Thymus (tissue), 14 donors: ENCODE data around the gene ATAT1. TPM values are rescaled to one million over a fixed set of nuclear protein-coding genes. Genes with fewer than 3 reads are reported as not detected.
"Not testable (repeated sequence)": the region's sequence is repeated elsewhere in the genome, so short reads cannot be mapped to it uniquely, and the experiment has no call there.

Experiments
- DNase-seq, 9 donors: peaks; one replicate each; pipeline ENCODE4 v3.0.0-alpha.2; 2013; ENCODE audit warnings: low spot score in 9 of 9, low read depth in 6 of 9, missing footprints in 1 of 9
- H3K27ac ChIP-seq, 2 donors: one replicate each; pipeline ENCODE4 v1.5.1; 2013; ENCODE audit warnings: control low read depth in 1 of 2, low read depth in 1 of 2, low read length in 1 of 2, mild to moderate bottlenecking in 1 of 2, moderate library complexity in 1 of 2
- H3K27me3 ChIP-seq, 2 donors: one replicate each; pipeline ENCODE4 v1.5.1; 2013; ENCODE audit warnings: low read length in 1 of 2; ENCODE audit not compliant: control insufficient read depth in 2 of 2, insufficient read depth in 1 of 2
- H3K36me3 ChIP-seq, 2 donors: one replicate each; pipeline ENCODE4 v1.5.1; 2013; ENCODE audit warnings: low read length in 1 of 2, mild to moderate bottlenecking in 1 of 2, moderate library complexity in 1 of 2; ENCODE audit not compliant: control insufficient read depth in 2 of 2, insufficient read depth in 2 of 2
- H3K4me1 ChIP-seq, 2 donors: one replicate each; pipeline ENCODE4 v1.5.1; 2013; ENCODE audit warnings: low read length in 2 of 2; ENCODE audit not compliant: control insufficient read depth in 2 of 2, insufficient read depth in 2 of 2
- H3K4me3 ChIP-seq, 2 donors: one replicate each; pipeline ENCODE4 v1.5.1; 2013; ENCODE audit warnings: low read length in 2 of 2, control low read depth in 1 of 2, mild to moderate bottlenecking in 1 of 2
- H3K9me3 ChIP-seq, 2 donors: one replicate each; pipeline ENCODE4 v1.5.1; 2013; ENCODE audit warnings: low read length in 1 of 2, mild to moderate bottlenecking in 1 of 2; ENCODE audit not compliant: control insufficient read depth in 2 of 2, insufficient read depth in 1 of 2
- WGBS: extraction: QIAGEN DNeasy Blood & Tissue Kit; methylation state at CpG from one replicate; pipeline ENCODE4 v1.1.7; 2013; 5-methylcytosine and 5-hydroxymethylcytosine counted together
- long read RNA-seq, 10 donors: transcript quantifications; one replicate each; lab custom pipeline, GENCODE V29; 2026
- polyA plus RNA-seq: library from polyadenylated mRNA; stranded (reverse); fragments of 200-250 nt; gene quantifications from one replicate; pipeline ENCODE4 v1.2.3, GENCODE V29; 2013
- total RNA-seq: library from RNA; stranded (reverse); fragments of 120-200 nt; gene quantifications from one replicate; pipeline ENCODE4 v1.2.4, GENCODE V29; 2013
- donor health status: healthy.

The ATAT1 gene
- total RNA-seq (2.9 TPM), polyA plus RNA-seq (7.5 TPM)
- long read RNA-seq, donor 1 = 0 reads
- long read RNA-seq, donor 2 = 0 reads
- long read RNA-seq, donor 3, partial matches to known transcripts = 0 of 6 reads
- long read RNA-seq, donor 3, other reads (novel, unspliced or antisense) = 0 of 6 reads
- long read RNA-seq, donor 4, partial matches to known transcripts = 71 of 98 reads
- long read RNA-seq, donor 4, other reads (novel, unspliced or antisense) = 24 of 98 reads
- long read RNA-seq, donor 5, partial matches to known transcripts = 7 of 14 reads
- long read RNA-seq, donor 5, other reads (novel, unspliced or antisense) = 0 of 14 reads
- long read RNA-seq, donor 6, partial matches to known transcripts = 59 of 63 reads
- long read RNA-seq, donor 6, other reads (novel, unspliced or antisense) = 0 of 63 reads
- long read RNA-seq, donor 7, partial matches to known transcripts = 0 of 3 reads
- long read RNA-seq, donor 7, other reads (novel, unspliced or antisense) = 0 of 3 reads
- long read RNA-seq, donor 8, partial matches to known transcripts = 0 of 4 reads
- long read RNA-seq, donor 8, other reads (novel, unspliced or antisense) = 0 of 4 reads
- long read RNA-seq, donor 9, partial matches to known transcripts = 18 of 20 reads
- long read RNA-seq, donor 9, other reads (novel, unspliced or antisense) = 0 of 20 reads
- long read RNA-seq, donor 10, partial matches to known transcripts = 0 of 2 reads
- long read RNA-seq, donor 10, other reads (novel, unspliced or antisense) = 0 of 2 reads

- peak in 8 of 9 donors; percentile 61 to 91 (median 82) for DNase-seq
- Histone ChIP-seq H3K36me3 (peaks cover 37 to 55% of the 10 kb centered on the region in 2 donors), H3K4me3 (peak within 1 kb of the TSS; percentile 58 to 80), H3K27me3 (no peaks in the 10 kb centered on the region), H3K27ac (peak within 1 kb of the TSS; percentile 81 to 90), H3K9me3 (no peaks in the 10 kb centered on the region), H3K4me1 (peaks cover 6 to 16% of the 10 kb centered on the region in 2 donors)
- WGBS = 6% methylated on average over 36 of the region's 36 CpGs
These were observed at the start of gene ATAT1 for GRCh38 chr6:30626484-30627366. Gene ATAT1, plus strand, starts transcription at chr6:30626874.

- 97% methylated on average over 8 of the region's 8 CpGs for WGBS
- Histone ChIP-seq H3K4me1 (peaks cover 6 to 9% of the 10 kb centered on the region in 2 donors), H3K9me3 (no peaks in the 10 kb centered on the region), H3K36me3 (peaks cover 57 to 74% of the 10 kb centered on the region in 2 donors), H3K4me3 (no peak overlapping the region), H3K27me3 (no peaks in the 10 kb centered on the region), H3K27ac (no peak overlapping the region)
- no peak for DNase-seq
These were observed 48.6 kb upstream of the ATAT1 start for GRCh38 chr6:30578051-30578450.

DNA sequence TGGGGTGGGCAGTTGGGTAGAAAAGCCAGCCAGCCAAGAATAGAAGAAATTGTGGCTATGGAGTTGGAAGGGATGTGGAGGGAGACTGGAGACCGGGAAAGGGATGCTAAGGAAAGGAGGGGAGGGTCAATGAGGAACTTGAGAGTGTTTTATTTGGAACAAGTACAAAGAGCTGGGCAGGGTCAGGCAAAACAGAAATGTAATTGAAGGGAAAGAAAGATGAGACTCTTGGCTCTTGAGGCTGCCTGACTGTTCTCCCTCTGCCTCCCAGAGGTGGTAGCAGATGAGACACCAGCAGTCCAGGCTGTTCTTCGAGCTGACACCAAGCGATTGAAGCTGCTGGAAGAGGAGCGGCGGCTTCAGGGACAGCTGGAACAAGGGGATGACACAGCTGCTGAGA lies 42.8 kb upstream of the ATAT1 start:
- H3K27ac ChIP-seq = no peak overlapping the region
- no peaks in the 10 kb centered on the region for H3K9me3 ChIP-seq
- 93% methylated on average over 5 of the region's 5 CpGs for whole genome bisulfite sequencing
- H3K4me1 ChIP-seq = no peaks in the 10 kb centered on the region
- H3K27me3 ChIP-seq = no peaks in the 10 kb centered on the region
- DNase-seq = no peak
- H3K4me3 ChIP-seq = no peak overlapping the region
- H3K36me3 ChIP-seq = peaks cover 90 to 91% of the 10 kb centered on the region in 2 donors

- H3K36me3 ChIP-seq = peaks cover 79 to 88% of the 10 kb centered on the region in 2 donors
- DNase-seq = no peak
- H3K4me1 ChIP-seq = no peaks in the 10 kb centered on the region
- no peaks in the 10 kb centered on the region for H3K27me3 ChIP-seq
- no peak overlapping the region for H3K27ac ChIP-seq
- 97% methylated on average over 15 of the region's 15 CpGs for WGBS
- H3K4me3 ChIP-seq = no peak overlapping the region
- no peaks in the 10 kb centered on the region for H3K9me3 ChIP-seq
These were observed 36.8 kb upstream of the ATAT1 start for GRCh38 chr6:30589754-30590358.

GRCh38 chr6:30590509-30590908 lies 36.2 kb upstream of the ATAT1 start:
- H3K27me3 ChIP-seq = no peaks in the 10 kb centered on the region
- 96% methylated on average over 8 of the region's 8 CpGs for WGBS
- peak overlapping the region; percentile 1 to 61 for H3K27ac ChIP-seq
- H3K36me3 ChIP-seq = peaks cover 74 to 84% of the 10 kb centered on the region in 2 donors
- no peak for DNase-seq
- H3K4me3 ChIP-seq = no peak overlapping the region
- H3K4me1 ChIP-seq = no peaks in the 10 kb centered on the region
- no peaks in the 10 kb centered on the region for H3K9me3 ChIP-seq

DNA sequence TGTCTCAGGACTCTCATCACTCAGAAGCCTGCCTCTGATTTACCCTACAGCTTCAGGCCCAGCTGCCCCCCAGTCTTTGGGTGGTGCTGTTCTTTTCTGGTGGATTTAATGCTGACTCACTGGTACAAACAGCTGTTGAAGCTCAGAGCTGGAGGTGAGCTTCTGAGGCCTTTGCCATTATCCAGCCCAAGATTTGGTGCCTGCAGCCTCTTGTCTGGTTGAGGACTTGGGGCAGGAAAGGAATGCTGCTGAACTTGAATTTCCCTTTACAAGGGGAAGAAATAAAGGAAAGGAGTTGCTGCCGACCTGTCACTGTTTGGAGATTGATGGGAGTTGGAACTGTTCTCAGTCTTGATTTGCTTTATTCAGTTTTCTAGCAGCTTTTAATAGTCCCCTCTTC lies 35.7 kb upstream of the ATAT1 start:
- Histone ChIP-seq H3K4me3 (no peak overlapping the region), H3K9me3 (no peaks in the 10 kb centered on the region), H3K36me3 (peaks cover 69 to 79% of the 10 kb centered on the region in 2 donors), H3K27ac (peak overlapping the region; percentile 1), H3K4me1 (no peaks in the 10 kb centered on the region), H3K27me3 (no peaks in the 10 kb centered on the region)
- no peak for DNase-seq
- WGBS = 79% methylated on average over 1 of the region's 1 CpG

DNA sequence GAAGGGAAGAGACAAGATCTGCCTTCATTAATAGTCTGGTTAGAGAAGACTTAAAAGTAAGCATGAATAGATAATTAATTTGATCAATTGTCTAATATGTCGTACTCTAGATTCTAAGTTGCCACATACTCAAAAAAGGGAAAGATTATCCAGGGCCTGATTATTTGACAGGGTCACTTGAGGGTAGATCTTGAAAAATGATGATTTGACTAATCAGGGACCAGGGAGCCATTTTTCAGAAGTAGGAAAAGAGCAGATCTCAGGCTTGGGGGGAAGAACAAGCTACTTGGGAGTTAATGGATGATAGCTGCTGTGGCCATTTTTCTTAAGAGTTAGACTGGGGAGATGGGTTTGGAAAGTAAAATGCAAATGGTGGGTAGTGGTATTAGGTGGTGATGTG lies 34.4 kb upstream of the ATAT1 start:
- H3K36me3 ChIP-seq = peaks cover 56 to 68% of the 10 kb centered on the region in 2 donors
- no peak overlapping the region for H3K4me3 ChIP-seq
- no peaks in the 10 kb centered on the region for H3K4me1 ChIP-seq
- 100% methylated on average over 1 of the region's 1 CpG for WGBS
- DNase-seq = no peak
- no peak overlapping the region for H3K27ac ChIP-seq
- no peaks in the 10 kb centered on the region for H3K9me3 ChIP-seq
- H3K27me3 ChIP-seq = no peaks in the 10 kb centered on the region

GRCh38 chr6:30597315-30598144 lies 29.1 kb upstream of the ATAT1 start:
- H3K36me3 ChIP-seq = peaks cover 37 to 52% of the 10 kb centered on the region in 2 donors
- not testable (repeated sequence) for H3K27ac ChIP-seq

More at GRCh38 chr6:30597315-30598144, 29.1 kb upstream of the ATAT1 start:
- DNase-seq = peak in 8 of 9 donors; percentile 48 to 84 (median 68)
- not testable (repeated sequence) for H3K27me3 ChIP-seq, H3K4me3 ChIP-seq, H3K4me1 ChIP-seq, H3K9me3 ChIP-seq
- 84% methylated on average over 15 of the region's 15 CpGs for WGBS
